ENCODE results near the gene TFDP2. TPM values are rescaled to one million over a fixed set of nuclear protein-coding genes. Genes with fewer than 3 reads are reported as not detected.

Gene TFDP2
- total RNA-seq, 2 experiments from 2014 or later: 33.1 to 34.2 TPM

GRCh38 chr3:142127941-142128658 lies 21.2 kb downstream of the TFDP2 start:
- Mint-ChIP-seq H3K27me3 (no peaks in the 10 kb centered on the region), H3K9me3 (no peaks in the 10 kb centered on the region), H3K36me3 (ENCODE audit: low read depth) (peaks cover 5% of the 10 kb centered on the region), H3K4me3 (no peak overlapping the region), H3K27ac (no peak overlapping the region), H3K4me1 (ENCODE audit: low read depth) (peaks cover 4% of the 10 kb centered on the region)
- POLR2A ChIA-PET: no interaction called here
- no peaks in the 10 kb centered on the region for H3K9me3 ChIP-seq (ENCODE audit: control insufficient read depth in 1 of 2, insufficient read depth in 1 of 2, low read length in 2 of 2)
- CTCF ChIA-PET: no interaction called here
- no peak for TF ChIP-seq CTCF (IDR thresholded peaks at IDR 0.05)
- no peaks in the 10 kb centered on the region for H3K4me1 ChIP-seq (ENCODE audit: insufficient read depth, low read length)
- no peak for ATAC-seq (ENCODE audit: poor library complexity)
- no peak overlapping the region for H3K4me3 ChIP-seq (ENCODE audit: low read length)
- H3K27me3 ChIP-seq (ENCODE audit: control insufficient read depth in 1 of 2, insufficient read depth in 2 of 2, low read length in 2 of 2): no peaks in the 10 kb centered on the region
- no peak overlapping the region for H3K27ac ChIP-seq (ENCODE audit: low read depth in 1 of 2, low read length in 2 of 2)
- no peaks in the 10 kb centered on the region for H3K36me3 ChIP-seq (ENCODE audit: insufficient read depth, low read length)
- DNase-seq: no peak
- intact Hi-C loops (cut with DNase I, micrococcal nuclease): loop anchor here in 1 of 2 experiments (10.0 kb wide), 1 partner anchor 867 kb away; no protein-coding TSS in a partner anchor

- ChIA-PET CTCF (no interaction called here), POLR2A (interaction anchor here (1.3 kb wide), 1 partner anchor 156 kb away, joined by 3 read pairs; no protein-coding TSS in a partner anchor)
- H3K4me3 Mint-ChIP-seq: no peak overlapping the region
- Histone ChIP-seq H3K27me3 (ENCODE audit: control insufficient read depth in 1 of 2, insufficient read depth in 2 of 2, low read length in 2 of 2) (no peaks in the 10 kb centered on the region), H3K4me3 (ENCODE audit: low read length) (no peak overlapping the region), H3K9me3 (ENCODE audit: control insufficient read depth in 1 of 2, insufficient read depth in 1 of 2, low read length in 2 of 2) (no peaks in the 10 kb centered on the region), H3K36me3 (ENCODE audit: insufficient read depth, low read length) (no peaks in the 10 kb centered on the region), H3K27ac (ENCODE audit: low read depth in 1 of 2, low read length in 2 of 2) (no peak overlapping the region), H3K4me1 (ENCODE audit: insufficient read depth, low read length) (no peaks in the 10 kb centered on the region)
- no peaks in the 10 kb centered on the region for H3K9me3 Mint-ChIP-seq
- ATAC-seq (ENCODE audit: poor library complexity) (no peak), DNase-seq (no peak)
- no peaks in the 10 kb centered on the region for H3K36me3 Mint-ChIP-seq (ENCODE audit: low read depth)
- no peak for TF ChIP-seq CTCF (IDR thresholded peaks at IDR 0.05)
- H3K27ac Mint-ChIP-seq: no peak overlapping the region
- H3K4me1 Mint-ChIP-seq (ENCODE audit: low read depth): peaks cover 4% of the 10 kb centered on the region
- no peaks in the 10 kb centered on the region for H3K27me3 Mint-ChIP-seq
- intact Hi-C loops (cut with DNase I, micrococcal nuclease): loop anchor here in 1 of 2 experiments (10.0 kb wide), 1 partner anchor 871 kb away; no protein-coding TSS in a partner anchor
These were observed 25.1 kb downstream of the TFDP2 start for GRCh38 chr3:142124243-142124642.

DNA sequence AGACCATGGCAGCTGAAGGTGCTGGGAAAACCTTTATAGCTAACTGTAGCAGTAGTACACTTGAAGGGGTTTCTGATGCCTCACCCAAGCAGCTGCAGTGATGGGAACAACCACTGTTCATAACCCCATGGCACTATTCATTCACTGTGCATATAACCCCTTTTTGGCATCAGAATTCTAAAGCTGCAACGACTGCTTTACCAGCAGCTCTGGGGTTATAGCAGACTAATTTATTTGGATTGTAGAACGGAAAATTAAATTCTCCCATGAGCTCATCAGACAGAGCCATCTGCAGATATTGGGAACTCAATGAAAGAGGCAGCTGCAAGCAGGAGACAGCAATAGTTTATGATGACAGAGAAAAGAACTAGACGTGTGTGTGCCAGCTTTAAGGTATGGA lies 28.6 kb downstream of the TFDP2 start:
- peaks cover 4% of the 10 kb centered on the region for H3K36me3 Mint-ChIP-seq (ENCODE audit: low read depth)
- H3K4me3 Mint-ChIP-seq: no peak overlapping the region
- H3K27ac Mint-ChIP-seq: no peak overlapping the region
- Histone ChIP-seq H3K4me3 (ENCODE audit: low read length) (no peak overlapping the region), H3K36me3 (ENCODE audit: insufficient read depth, low read length) (no peaks in the 10 kb centered on the region), H3K4me1 (ENCODE audit: insufficient read depth, low read length) (no peaks in the 10 kb centered on the region), H3K27ac (ENCODE audit: low read depth in 1 of 2, low read length in 2 of 2) (no peak overlapping the region), H3K9me3 (ENCODE audit: control insufficient read depth in 1 of 2, insufficient read depth in 1 of 2, low read length in 2 of 2) (no peaks in the 10 kb centered on the region), H3K27me3 (ENCODE audit: control insufficient read depth in 1 of 2, insufficient read depth in 2 of 2, low read length in 2 of 2) (no peaks in the 10 kb centered on the region)
- CTCF ChIA-PET: no interaction called here
- TF ChIP-seq CTCF (IDR thresholded peaks at IDR 0.05): no peak
- H3K9me3 Mint-ChIP-seq: no peaks in the 10 kb centered on the region
- ATAC-seq (ENCODE audit: poor library complexity) (no peak), DNase-seq (no peak)
- POLR2A ChIA-PET: no interaction called here
- intact Hi-C loops (cut with DNase I, micrococcal nuclease): loop anchor here in 1 of 2 experiments (10.0 kb wide), 1 partner anchor 874 kb away; no protein-coding TSS in a partner anchor
- no peaks in the 10 kb centered on the region for H3K27me3 Mint-ChIP-seq
- H3K4me1 Mint-ChIP-seq (ENCODE audit: low read depth): peaks cover 11% of the 10 kb centered on the region

Measured in CD4-positive, alpha-beta T cell (primary cell).